Peyer's patch (tissue), 4 donors: ENCODE results near the gene MIA2. TPM values are rescaled to one million over a fixed set of nuclear protein-coding genes. Genes with fewer than 3 reads are reported as not detected.

Experiments
- DNase-seq, 3 donors: peaks; one replicate each; pipeline ENCODE4 v3.0.0-alpha.2; 2017 to 2019
- H3K27ac ChIP-seq, 4 donors: fragments of 200-600 bp; sonication (generic); one replicate each; pipeline ENCODE4 v1.5.1; 2016 to 2019
- H3K27me3 ChIP-seq, 2 donors: fragments of 200-600 bp; sonication (generic); one replicate each; pipeline ENCODE4 v1.5.1; 2019
- H3K36me3 ChIP-seq, 3 donors: fragments of 200-600 bp; sonication (generic); one replicate each; pipeline ENCODE4 v1.5.1; 2016 to 2019
- H3K4me1 ChIP-seq, 4 donors: fragments of 200-600 bp; sonication (generic); one replicate each; pipeline ENCODE4 v1.5.1; 2016 to 2019
- H3K4me3 ChIP-seq, 4 donors: fragments of 200-600 bp; sonication (generic); 1 replicate in 3 of 4; 2 replicates in 1 of 4; pipeline ENCODE4 v1.5.1; 2016 to 2019; ENCODE audit warnings: mild to moderate bottlenecking in 1 of 4
- H3K9me3 ChIP-seq, 4 donors: fragments of 200-600 bp; sonication (generic); one replicate each; pipeline ENCODE4 v1.5.1; 2016 to 2019; ENCODE audit warnings: mild to moderate bottlenecking in 1 of 4
- POLR2A ChIP-seq, 2 donors: fragments of 450-650 bp; IDR thresholded peaks; one replicate each; pipeline ENCODE4 v1.5.1; 2017; ENCODE audit warnings: antibody characterized with exemption in 2 of 2, mild to moderate bottlenecking in 2 of 2, moderate library complexity in 2 of 2
- total RNA-seq, 4 donors: library from RNA; depleted of rRNA; stranded (reverse); fragments of >200 nt; gene quantifications; one replicate each; pipeline ENCODE4 v1.1.0, GENCODE V29; 2016
- TF ChIP-seq, protein P1 (sequence below), 6 experiments: fragments of 450-650 bp in 4 of 6; fragments of 200-600 bp in 2 of 6; sonication (generic) in 1 of 6; IDR thresholded peaks; one replicate each; pipeline ENCODE4 v1.5.1; 2017 to 2019; ENCODE audit warnings: antibody characterized with exemption in 6 of 6, mild to moderate bottlenecking in 3 of 6, moderate library complexity in 1 of 6

MIA2 gene
- total RNA-seq, 4 donors from 2014 or later = 44.6 to 143 (median 128) TPM

DNA sequence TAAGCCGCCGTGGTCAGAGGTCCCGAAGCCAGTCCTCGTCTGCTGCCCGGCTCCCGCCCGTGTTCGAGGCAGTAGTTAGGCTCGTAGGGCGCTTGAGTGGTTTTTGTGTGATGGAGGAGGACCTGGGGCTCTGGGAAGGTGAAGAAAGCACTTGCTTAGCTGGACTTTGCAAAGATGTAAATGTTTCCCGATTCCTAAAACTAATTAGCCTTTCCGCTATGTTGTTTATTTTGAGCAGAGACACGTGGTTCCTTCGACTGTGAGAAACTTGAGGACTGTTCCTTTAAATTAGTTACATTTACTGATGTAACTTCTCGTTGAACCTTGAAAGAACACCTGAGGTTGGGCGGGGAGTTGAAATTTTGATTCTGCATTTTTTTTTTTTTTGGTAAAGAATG, 33.9 kb downstream of the MIA2 start:
- DNase-seq = no peak

DNA sequence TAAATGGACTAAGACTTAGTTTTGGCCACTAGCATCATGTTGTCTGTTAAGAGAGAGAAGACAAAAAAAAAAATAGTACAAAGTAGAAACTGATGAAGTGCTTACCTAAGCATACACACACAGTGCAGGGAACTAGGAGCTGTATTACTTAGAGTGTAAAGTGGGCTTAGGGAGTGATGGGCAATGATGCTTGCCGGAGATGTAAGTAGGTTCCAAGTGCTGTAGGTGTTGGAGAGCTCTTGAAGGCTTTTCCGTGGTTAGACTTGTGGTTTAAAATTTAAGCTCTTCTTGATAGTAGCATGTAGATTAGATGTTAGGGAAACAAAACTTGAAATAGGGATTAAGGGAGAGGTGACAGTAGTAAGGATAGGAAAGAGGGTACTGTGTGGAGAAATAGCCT, 34.7 kb downstream of the MIA2 start:
- Histone ChIP-seq H3K27ac (no peak overlapping the region), H3K27me3 (no peaks in the 10 kb centered on the region), H3K4me1 (peaks cover 0 to 31% (median 8%) of the 10 kb centered on the region in 4 donors), H3K9me3 (no peaks in the 10 kb centered on the region), H3K36me3 (no peaks in the 10 kb centered on the region), H3K4me3 (peak overlapping the region in 3 of 4 donors; percentile 83 to 88 (median 85))
- DNase-seq = no peak
- TF ChIP-seq, protein P1, sequence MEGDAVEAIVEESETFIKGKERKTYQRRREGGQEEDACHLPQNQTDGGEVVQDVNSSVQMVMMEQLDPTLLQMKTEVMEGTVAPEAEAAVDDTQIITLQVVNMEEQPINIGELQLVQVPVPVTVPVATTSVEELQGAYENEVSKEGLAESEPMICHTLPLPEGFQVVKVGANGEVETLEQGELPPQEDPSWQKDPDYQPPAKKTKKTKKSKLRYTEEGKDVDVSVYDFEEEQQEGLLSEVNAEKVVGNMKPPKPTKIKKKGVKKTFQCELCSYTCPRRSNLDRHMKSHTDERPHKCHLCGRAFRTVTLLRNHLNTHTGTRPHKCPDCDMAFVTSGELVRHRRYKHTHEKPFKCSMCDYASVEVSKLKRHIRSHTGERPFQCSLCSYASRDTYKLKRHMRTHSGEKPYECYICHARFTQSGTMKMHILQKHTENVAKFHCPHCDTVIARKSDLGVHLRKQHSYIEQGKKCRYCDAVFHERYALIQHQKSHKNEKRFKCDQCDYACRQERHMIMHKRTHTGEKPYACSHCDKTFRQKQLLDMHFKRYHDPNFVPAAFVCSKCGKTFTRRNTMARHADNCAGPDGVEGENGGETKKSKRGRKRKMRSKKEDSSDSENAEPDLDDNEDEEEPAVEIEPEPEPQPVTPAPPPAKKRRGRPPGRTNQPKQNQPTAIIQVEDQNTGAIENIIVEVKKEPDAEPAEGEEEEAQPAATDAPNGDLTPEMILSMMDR (IDR thresholded peaks at IDR 0.05) = no peak
- TF ChIP-seq POLR2A (IDR thresholded peaks at IDR 0.05) = no peak

More for the DNA sequence above, 33.9 kb downstream of the MIA2 start:
- no peak for TF ChIP-seq POLR2A (IDR thresholded peaks at IDR 0.05)
- TF ChIP-seq, protein P1 (IDR thresholded peaks at IDR 0.05) = no peak
- H3K36me3 ChIP-seq = no peaks in the 10 kb centered on the region
- peaks cover 0 to 31% (median 8%) of the 10 kb centered on the region in 4 donors for H3K4me1 ChIP-seq
- peak overlapping the region; percentile 50 to 88 (median 84) for H3K4me3 ChIP-seq
- no peaks in the 10 kb centered on the region for H3K27me3 ChIP-seq
- no peaks in the 10 kb centered on the region for H3K9me3 ChIP-seq
- H3K27ac ChIP-seq = peak overlapping the region; percentile 88 to 97 (median 94)

DNA sequence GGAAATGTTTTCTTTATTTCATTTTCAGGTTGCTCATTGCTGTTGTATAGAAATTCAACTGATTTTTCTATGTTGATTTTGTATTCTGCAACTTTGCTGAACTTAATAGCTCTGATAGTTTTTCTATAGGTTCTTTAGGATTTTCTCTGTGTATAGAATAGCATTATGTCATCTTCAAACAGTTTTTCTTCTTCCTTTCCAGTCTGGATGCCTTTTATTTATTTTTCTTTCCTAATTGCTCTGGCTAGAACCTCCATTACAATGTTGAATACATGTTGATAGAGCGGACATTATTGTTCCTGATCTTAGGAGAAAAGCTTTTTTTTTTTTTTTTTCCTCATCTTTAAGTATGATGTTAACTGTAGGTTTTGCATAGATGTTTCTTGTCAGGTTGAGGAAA, 39.2 kb downstream of the MIA2 start:
- Histone ChIP-seq H3K36me3 (peaks cover 0 to 5% (median 0%) of the 10 kb centered on the region in 3 donors), H3K4me3 (no peak overlapping the region), H3K4me1 (peaks cover 0 to 19% (median 5%) of the 10 kb centered on the region in 4 donors), H3K27ac (no peak overlapping the region), H3K27me3 (no peaks in the 10 kb centered on the region), H3K9me3 (no peaks in the 10 kb centered on the region)
- no peak for DNase-seq
- TF ChIP-seq POLR2A (IDR thresholded peaks at IDR 0.05) = no peak
- TF ChIP-seq, protein P1 (IDR thresholded peaks at IDR 0.05) = no peak

DNA sequence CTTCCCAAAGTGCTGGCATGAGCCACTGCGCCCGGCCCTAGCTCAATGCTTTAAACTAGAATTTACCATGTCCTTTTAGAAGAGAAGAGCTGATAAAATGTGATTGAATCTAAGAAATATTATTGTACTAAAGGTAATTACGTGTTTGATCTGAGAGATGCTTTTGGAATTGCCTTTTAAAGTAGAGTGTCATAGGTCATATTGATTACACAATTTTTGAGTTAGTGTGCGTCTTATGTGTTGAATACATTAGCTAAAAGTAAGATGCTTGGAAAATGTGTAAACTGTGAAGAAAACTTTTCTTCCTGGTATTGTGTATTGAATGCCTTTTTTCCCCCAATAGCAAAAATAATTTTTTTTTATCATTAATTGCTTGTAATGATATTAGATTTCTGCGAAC, 41.7 kb downstream of the MIA2 start:
- peaks cover 0 to 22% (median 0%) of the 10 kb centered on the region in 3 donors for H3K36me3 ChIP-seq
- H3K27me3 ChIP-seq = no peaks in the 10 kb centered on the region
- no peaks in the 10 kb centered on the region for H3K9me3 ChIP-seq
- H3K4me1 ChIP-seq = no peaks in the 10 kb centered on the region
- no peak overlapping the region for H3K4me3 ChIP-seq
- no peak for DNase-seq
- TF ChIP-seq, protein P1 (IDR thresholded peaks at IDR 0.05) = no peak
- no peak for TF ChIP-seq POLR2A (IDR thresholded peaks at IDR 0.05)
- no peak overlapping the region for H3K27ac ChIP-seq

DNA sequence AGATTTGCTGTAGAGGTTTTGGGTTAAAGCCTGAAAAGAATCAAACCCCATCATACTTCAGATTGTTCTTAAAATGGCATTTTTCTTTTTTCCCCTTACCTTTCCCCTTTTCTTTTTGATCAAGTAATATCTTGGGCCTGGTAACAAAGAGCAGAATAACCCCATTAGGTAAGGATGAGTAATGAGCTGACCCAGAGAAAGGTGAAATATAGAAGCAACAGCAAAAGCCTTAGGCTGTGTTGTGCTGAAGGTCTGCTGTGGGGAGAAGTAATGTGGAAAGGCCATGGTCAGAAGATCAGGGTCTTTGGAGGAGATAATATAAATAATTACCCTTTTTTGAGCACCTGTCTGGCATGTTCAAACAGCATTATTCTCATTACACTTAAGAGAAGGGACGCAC, 42.3 kb downstream of the MIA2 start:
- H3K4me3 ChIP-seq = no peak overlapping the region
- H3K27ac ChIP-seq = no peak overlapping the region
- H3K36me3 ChIP-seq = peaks cover 0 to 24% (median 0%) of the 10 kb centered on the region in 3 donors
- no peak for TF ChIP-seq POLR2A (IDR thresholded peaks at IDR 0.05)
- TF ChIP-seq, protein P1 (IDR thresholded peaks at IDR 0.05) = no peak
- no peak for DNase-seq
- no peaks in the 10 kb centered on the region for H3K27me3 ChIP-seq
- H3K9me3 ChIP-seq = no peaks in the 10 kb centered on the region
- H3K4me1 ChIP-seq = no peaks in the 10 kb centered on the region
